NCI-H2171 treated with DMSO at 0.1 percent for 48 hours (cell line): ENCODE results near the gene XYLB.

Experiments used
- DNase-seq: peaks from one replicate; lab custom pipeline; 2025; lab: John Stamatoyannopoulos, UW

XYLB gene

DNA sequence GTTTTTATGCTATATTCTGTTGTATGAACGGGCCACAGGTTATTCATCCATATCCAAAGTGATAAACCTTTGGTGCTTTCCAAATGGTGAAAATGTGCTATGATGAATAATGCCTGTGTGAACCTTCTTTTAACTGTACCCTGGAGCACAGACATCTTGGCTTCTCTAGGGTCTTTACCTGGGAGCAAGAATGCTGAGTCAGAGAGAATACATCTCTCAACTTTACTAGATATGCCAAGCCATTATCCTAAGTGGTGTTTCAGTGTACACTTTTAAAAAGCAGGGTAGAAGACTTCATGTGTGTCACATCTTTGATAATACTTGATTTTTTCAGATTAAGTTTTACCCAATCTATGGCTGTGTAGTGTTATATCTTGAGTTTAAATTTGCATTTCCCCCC is 23.5 kb upstream of the XYLB start:
- DNase-seq = no peak

DNA sequence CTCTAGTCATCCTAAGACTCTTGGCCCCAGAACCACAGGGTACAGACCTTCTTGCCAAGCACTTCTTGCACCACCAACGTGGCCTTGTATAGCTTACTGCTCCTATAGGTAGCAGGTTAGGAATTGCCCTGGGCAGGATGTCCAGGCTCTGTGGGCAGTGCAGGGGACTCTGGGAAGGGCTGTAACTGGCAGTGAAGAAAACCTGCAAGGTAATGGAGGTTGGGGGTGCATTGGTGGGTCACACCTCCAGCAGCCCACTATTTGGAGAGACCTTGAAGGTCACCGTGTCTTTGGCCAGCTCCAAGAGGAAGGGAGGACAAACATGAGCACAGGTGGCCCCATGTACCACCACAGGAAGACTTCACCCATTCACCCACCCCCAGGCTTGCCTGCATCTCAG is 21.3 kb upstream of the XYLB start:
- DNase-seq = no peak

DNA sequence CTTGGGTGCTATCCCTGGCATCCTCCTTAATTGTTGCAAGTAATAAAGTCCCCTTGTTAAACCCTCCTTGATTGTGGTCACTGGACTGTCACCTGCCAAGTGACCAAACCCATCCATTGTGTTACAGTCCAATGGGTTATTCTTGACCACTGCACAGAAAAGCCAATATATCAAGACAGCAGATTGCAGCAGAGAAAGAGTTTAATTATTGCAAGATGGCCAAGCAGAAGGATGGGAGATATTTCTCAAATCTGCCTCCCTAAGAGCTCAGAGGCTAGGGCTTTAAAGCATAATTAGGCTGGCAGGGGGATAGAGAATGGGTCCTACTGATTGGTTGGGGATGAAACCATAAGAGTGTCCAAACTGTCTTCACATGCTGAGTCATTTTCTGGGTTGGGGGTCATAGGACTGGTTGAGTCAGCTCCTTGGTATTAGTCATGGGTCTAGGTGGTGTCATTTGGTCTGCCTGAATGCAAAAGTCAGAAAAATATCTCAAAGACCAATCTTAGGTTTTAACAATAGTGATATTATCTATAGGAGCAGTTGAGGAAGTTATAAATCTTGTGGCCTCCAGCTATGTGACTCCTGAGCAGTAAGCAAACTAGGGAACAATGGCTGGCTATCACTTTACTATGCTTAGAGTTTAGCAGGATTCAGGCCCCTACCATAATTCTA is 19.1 kb upstream of the XYLB start:
- no peak for DNase-seq

DNA sequence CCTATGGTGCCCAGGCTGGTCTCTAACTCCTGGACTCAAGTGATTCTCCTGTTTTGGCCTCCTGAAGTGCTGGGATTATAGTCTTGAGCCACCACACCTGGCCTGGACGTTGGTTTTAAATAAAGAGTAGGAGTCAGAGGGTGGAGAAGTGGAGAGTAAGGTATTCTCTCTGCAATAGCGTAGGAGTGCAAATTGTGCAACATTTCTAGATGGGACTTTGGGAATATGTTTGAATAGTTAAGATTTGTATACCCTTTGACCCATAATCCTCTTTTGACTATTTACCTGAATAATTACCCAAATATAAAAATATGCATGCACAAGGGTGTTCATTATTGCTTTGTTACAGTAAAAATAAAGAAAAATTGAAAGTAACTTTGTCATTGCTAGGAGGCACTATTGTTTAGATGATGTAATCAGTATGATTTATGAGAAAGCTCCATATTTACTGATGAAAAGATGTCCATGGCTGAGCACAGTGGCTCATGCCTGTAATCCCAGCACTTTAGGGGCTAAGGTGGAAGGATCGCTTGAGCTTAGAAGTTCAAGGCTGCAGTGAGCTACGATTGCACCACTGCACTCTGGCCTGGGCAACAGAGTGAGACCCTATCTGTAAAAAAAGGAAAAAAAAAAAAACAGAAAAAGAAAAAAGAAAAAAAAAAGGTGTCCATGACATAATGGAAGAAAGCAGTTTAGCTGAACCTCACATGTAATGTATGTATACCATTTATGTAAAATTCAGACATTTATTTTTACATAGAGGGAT is 15.1 kb upstream of the XYLB start:
- DNase-seq = no peak

DNA sequence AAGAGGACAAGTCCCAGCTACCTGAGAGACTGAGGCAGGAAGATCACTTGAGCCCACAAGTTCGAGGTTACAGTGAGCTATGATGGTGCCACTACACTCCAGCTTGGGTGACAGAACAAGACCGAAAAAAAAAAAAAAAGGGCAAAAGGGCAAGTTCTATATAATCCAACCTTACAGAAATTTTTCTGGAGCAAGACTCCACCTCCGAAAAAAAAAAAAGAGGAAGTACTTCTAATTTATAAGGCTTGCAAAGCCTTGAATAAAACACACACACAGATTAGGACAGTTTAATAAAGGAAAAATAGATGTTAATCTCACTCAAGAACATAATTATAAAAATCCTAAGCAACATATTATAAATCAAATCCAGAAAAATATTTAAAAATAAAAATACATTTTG is 14.4 kb upstream of the XYLB start:
- no peak for DNase-seq

DNA sequence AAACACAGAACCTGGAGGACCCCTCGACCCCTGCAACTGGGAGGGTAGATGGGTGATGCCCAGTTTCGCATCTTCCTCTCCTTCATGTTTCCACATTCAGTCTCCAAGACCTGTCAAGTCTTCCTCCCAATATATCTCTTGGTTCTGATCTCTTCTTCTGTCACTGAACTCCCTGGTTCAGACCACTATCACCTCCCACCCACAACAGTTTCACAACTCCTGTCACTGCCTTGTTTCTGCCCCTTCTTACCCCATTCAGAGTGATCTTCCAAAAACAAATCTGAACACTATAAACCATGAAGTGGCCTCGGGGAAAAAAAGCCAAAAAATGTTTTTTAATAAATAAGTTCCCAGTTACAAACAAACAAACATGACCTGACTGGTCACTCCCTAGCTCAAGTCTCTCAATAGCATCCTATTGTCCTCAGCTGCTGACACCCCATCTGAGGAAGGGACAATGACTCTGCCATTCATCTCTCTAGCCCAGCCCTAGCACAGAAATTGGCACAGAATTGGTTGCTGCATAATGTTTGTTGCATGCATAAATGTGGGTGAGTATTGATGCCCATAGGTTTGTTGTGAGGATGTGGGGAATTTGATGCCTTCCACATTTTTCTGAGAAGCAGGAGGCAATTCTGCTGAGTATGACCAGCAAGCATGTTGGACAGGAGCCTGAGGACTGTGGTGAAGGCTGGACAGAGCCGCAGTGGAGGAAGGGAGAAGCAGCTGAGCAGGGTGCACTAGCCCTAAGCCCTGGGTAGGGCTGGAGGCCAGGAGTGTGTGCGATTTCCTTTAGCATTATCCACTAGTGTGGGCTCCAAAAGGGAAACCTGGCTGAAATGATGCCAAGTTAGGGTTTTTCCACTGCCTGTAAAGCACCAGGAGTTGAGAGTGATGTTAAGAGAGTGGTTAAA is 12.2 kb upstream of the XYLB start:
- no peak for DNase-seq

DNA sequence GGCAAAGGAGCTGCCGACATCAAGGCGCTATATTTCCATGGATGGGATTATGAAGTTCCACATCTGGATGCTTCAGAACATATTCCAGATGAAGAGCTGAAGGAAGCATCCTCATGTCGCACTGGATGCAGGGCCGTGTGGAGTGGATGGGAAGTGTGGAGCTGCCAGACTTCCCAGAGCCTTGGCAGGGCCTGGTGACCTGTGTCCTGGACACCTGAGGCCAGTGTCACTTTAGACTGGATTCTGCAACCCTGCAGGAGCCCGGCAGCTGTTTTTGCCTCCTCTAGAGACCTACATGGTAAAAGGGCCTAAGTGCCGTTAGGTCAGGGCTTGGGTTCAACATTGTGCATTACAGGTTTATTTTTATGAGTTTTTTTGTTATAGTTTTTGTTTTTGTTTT is 11.3 kb upstream of the XYLB start:
- DNase-seq = no peak

DNA sequence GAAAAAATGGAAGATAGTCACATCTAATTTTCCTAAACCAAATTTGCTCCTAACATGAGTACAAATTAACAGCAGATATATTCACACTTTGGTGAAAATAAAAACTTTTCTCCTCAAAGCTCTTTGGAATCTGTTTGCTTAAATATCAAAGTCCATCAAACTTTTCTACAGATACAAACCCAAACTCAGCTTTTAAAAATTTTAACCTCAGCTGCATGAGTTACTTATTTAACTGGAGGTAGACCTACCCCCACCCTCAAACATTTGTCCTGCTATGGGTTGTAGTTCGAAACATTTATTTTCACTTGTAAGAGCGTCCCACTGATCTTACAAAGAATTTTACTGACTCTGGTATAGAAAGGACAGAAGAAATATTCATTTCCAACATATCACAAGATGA is 8.9 kb upstream of the XYLB start:
- no peak for DNase-seq

DNA sequence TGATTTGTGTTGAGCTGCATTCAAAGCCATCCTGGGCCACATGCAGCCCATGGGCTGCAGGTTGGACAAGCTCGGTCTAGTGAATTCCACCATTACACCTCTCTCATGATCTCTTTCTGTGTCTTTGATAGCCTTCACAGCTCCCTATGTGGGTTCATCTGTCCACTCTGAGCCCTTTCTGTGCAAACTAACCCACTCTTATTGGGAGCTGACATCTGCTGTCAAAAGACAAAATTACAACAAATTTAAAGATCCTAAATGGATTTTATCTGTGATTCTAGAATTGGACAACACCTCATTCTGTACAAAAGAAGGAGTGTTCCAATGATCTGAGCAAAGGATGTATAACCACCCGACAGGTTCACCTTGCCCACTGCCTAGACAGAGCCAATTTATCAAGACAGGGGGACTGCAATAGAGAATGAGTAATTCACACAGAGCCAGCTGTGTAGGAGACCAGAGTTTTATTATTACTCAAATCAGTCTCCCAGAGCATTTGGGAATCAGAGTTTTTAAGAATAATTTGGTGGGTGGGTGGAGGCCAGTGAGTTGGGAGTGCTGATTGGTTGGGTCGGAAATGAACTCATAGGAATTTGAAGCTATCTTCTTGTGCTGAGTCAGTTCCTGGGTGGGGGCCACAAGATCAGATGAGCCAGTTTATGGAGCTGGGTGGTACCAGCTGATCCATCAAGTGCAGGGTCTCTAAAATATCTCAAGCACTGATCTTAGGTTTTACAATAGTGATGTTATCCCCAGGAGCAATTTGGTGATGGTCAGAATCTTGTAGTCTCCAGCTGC is 2.6 kb upstream of the XYLB start:
- no peak for DNase-seq

DNA sequence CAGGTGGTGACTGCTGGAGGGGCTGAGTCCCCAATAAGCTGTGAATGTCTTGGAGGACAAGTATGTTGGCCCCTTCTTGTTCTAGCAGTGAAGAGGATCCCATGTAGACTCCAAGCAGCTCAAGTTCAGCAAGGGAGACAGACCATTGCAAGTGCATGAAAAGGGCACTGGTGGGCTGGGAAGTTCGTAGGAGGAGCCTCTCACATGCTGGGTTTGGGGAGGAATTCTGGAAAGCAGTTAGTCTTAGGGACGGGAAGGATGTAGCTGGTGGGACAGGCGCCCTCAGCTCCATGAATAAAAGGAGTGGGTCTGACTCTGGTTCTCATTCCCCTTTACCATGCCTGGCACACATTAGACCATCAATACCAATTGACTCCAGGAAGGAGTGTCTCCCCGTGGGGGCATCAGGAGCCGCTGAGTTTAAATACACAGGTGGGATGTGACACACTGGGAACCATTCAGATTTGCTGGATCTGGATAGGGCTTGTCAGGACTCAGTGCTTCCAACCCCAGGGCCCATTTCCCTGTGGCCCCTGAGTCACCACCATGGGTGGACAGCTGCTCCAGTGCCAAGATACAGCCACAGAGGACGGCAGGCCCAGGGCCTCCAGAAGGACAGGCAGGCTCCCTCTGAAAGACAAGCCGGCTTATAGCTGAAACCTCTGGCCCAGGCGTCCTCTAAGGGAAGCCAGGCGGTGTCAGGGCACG is 552 bp upstream of the XYLB start:
- no peak for DNase-seq

DNA sequence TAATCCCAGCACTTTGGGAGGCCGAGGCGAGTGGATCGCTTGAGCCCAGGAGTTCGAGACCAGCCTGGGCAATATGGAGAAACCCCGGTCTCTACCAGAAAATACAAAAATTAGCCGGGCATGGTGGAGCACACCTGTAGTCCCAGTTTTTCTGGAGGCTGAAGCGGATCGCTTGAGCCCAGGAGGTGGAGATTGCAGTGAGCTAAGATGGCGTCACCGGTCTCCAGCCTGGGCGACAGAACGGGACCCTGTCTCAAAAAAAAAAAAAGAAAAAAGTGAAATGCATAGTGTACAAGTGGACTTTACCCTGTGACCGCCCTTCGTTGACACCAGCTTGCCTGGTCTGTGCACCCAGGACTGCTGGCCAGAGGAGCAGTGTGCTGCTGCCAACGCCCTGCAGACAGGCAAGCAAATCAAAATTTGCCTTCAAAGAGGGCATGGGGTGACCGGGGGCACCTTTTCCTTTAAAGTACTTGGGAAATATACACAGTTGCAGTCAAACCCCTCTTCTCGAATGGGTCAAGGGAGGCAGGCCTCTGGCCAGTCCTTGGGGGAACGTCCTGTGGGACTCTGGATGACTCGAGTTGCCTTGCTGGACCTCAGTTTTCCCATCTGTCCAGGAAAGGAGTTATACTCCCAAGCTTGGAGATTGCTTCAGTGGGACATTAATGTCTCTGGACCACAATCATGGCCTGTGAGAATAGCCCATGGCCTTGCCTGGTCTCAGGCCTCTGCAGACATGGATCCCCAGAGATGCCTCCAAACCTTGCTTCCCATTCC is 1.0 kb downstream of the XYLB start:
- no peak for DNase-seq

DNA sequence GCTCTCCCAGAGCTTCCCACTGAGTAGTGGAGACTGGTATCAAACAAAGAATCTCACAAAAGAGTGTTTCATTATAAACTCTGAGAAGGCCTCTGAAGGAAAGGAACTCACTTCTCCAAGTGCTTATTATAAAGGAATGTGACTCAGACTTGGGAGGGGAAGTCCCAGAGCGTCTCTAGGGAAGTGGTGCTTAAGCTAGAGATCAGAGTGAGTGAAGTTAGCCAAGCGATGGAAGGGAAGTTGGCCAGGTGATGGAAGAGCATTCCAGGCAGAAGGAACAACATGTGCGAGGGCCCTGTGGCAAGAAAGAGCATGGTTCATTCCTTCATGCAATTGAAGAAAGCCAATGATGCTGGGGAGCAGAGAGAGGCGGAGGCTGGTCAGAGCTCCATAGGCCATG is 2.3 kb downstream of the XYLB start:
- no peak for DNase-seq

DNA sequence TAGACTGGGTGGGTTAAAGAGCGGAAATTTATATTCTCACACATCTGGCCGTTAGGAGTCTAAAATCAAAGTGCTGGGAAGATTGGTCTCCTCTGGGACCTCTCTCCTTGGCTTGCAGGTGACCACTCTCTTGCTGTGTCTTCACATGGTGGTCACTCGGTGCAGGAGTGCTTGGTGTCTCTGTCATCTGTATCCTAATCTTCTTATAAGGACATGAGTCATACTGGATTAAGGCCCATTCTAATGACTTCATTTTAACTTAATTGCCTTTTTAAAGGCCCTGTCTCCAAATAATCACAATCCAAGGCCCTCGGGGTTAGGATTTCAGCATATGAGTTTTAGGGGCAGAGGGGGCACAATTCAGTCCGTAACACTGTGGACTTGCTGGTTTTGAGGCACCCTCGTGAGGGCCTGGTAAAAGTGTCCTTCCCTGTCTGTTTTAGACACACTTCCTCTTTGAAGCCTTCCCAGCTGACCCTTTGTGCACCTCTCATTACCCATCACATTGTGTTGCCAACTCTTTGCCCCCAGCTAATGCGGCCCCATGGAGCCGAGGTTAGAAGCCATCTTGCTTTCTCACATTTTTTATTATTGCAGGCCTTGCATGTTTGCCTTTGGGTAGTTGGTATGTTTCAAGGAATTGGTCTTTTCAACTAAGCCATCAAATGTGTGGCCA is 3.2 kb downstream of the XYLB start:
- DNase-seq = no peak

DNA sequence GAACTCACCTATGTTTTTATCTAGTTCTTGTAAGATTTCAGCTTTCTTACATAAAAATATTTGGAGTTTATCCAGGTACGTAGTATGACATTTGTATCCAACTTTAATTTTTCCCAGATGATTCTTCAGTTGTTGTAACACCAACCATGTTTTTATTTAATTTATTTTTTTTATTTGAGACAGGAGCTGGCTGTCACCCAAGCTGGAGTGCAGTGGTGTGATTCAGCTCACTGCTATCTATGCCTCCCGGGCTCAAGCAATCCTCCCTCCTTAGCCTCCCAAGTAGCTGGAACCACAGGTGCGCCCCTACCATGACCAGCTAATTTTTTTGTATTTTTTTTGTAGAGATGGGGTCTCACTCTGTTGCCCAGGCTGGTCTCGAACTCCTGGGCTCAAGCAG is 6.6 kb downstream of the XYLB start:
- no peak for DNase-seq

DNA sequence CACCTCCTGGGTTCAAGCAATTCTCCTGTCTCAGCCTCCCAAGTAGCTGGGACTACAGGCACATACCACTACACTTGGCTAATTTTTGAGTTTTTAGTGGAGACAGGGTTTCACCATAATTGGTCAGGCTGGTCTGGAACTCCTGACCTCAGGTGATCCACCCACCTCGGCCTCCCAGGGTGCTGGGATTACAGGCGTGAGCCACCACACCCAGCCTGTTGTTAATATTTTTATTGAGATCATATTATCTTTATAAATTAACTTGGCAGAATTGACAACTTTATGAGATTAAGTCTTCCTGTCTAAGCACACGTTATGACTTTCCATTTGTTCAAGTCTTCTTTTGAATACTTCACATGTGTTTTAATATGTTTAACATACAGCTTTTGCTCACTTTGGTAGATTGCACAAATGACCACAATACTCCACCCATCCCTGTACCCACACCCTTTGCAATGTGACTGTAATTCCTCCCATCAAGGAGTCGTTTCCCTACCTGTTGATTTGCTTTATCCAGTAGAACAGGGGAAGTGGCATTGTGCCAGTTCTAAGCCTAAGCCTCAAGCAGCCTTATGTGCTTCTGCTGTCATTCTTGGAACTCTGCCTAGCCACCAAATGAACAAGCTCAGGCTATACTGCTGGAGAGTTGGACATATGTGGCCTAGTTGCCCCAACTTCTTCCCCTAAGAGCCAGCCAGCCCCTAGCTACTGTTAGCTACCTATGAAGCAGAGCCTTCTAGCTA is 8.2 kb downstream of the XYLB start:
- DNase-seq = peak; percentile 64

DNA sequence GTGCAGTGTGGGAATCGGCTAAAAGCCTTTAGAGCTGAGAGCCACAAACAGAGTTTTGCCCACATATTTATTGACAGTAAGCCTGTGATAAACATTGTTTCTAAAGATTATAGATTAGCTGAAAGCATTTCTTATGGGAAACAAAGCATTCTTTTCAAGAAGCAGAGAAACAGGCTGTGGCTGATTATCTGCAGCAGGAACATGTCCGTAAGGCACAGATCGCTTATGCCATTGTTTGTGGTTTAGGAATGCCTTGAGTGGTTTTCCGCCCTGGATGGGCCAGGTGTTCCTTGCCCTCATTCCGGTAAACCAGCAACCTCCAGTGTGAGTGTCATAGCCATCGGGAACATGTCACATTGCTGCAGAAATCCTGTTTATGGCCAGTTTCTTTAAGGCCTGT is 12.5 kb downstream of the XYLB start:
- no peak for DNase-seq

DNA sequence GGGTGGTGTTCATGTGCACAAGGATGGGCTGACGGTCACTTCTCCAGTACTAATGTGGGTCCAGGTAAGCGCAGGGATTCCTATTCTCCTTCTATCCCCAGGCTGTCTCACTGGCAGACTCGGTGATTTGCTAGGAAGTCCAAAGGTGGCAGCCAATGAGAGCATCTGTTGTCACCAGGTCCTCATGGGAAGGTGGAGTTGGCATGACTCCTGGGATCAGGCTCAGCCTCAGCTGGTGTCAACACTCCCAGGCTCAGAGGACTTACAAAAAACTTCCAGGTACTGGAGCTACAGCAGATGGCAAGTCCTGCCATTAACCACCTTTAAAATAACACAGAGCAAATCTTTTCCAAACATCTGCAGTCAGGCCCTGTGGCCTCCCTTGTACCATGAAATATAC is 13.8 kb downstream of the XYLB start:
- peak; percentile 87 for DNase-seq

DNA sequence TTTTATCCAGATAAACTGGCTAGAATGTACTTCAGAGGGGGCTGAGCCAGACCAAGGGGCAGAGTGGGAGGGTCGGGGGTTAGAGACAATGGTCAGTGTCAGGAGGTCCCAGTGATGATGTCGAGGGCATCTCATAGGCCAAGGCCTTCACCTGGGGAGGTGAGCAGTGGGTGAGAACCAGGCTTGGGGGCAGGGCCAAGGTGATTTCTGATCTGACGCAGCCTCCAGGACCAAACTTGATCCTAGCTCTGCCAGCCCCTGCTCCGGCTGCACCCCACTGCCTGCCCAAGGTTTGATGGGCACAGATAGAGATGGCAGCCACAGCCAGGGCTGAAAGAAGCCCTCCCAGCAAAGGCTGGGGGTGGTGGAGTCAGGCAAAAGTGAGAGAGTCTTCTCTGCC is 14.9 kb downstream of the XYLB start:
- DNase-seq = no peak

DNA sequence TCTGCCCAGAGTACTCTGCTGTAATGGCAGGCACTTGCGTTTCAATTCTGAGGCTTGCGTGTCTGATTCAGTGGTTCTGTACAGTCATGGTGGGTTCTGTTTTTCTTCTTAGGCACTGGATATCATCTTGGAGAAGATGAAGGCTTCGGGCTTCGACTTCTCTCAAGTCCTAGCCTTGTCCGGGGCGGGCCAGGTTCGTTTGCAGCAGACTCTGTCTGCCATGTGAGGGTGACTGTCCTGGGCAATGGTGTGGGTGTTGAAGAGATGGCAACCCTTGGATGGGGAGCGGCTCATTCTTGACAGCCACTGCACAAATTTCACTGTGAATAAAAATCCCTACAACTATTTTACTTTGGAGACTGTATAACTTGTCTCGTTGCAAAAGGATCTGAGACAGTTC is 16.2 kb downstream of the XYLB start:
- DNase-seq = no peak
